CD4-positive, alpha-beta T cell (primary cell): ENCODE data around the gene PTPRK. TPM values are rescaled to one million over a fixed set of nuclear protein-coding genes. Genes with fewer than 3 reads are reported as not detected.

Source experiments
- ATAC-seq: fragments of 200-7000 bp; cut with Tn5 transposase; one replicate; pipeline ENCODE4 v1.10.0; 2022; ENCODE audit warnings: mild to moderate bottlenecking; ENCODE audit not compliant: poor library complexity
- CTCF ChIA-PET: fragments of 350-600 bp; sonication (Branson Sonifier 250); formaldehyde crosslinking; loops from one replicate; lab custom pipeline; 2021; ENCODE audit warnings: antibody characterized with exemption, inconsistent platforms; lab: Charles Lee
- POLR2A ChIA-PET: fragments of 350-600 bp; sonication (Branson Sonifier 250); formaldehyde crosslinking; loops from one replicate; lab custom pipeline; 2021; ENCODE audit warnings: antibody characterized with exemption, inconsistent platforms; lab: Charles Lee
- DNase-seq, 14 experiments: peaks; one replicate each; pipeline ENCODE4 v3.0.0-alpha.2; 2013 to 2020; ENCODE audit warnings: mixed read lengths in 2 of 14
- H3K27ac ChIP-seq, 2 donors: one replicate each; pipeline versions ENCODE4 v1.5.1 to v1.7.0; 2013; ENCODE audit warnings: low read length in 2 of 2, low read depth in 1 of 2, mild to moderate bottlenecking in 1 of 2
- H3K27me3 ChIP-seq, 2 experiments: 1 replicate in 1 of 2; 2 replicates in 1 of 2; pipeline versions ENCODE4 v1.6.1 to v1.7.0; 2013; ENCODE audit warnings: low read length in 2 of 2, control low read depth in 1 of 2, mild to moderate bottlenecking in 1 of 2, moderate library complexity in 1 of 2; ENCODE audit not compliant: insufficient read depth in 2 of 2, control insufficient read depth in 1 of 2
- H3K36me3 ChIP-seq: one replicate; pipeline ENCODE4 v1.6.1; 2013; ENCODE audit warnings: low read length, control low read depth; ENCODE audit not compliant: insufficient read depth
- H3K4me1 ChIP-seq: one replicate; pipeline ENCODE4 v1.6.1; 2013; ENCODE audit warnings: low read length, control low read depth; ENCODE audit not compliant: insufficient read depth
- H3K4me3 ChIP-seq: one replicate; pipeline ENCODE4 v1.5.1; 2013; ENCODE audit warnings: mild to moderate bottlenecking, low read length, moderate library complexity
- H3K9me3 ChIP-seq, 2 experiments: 1 replicate in 1 of 2; 2 replicates in 1 of 2; pipeline versions ENCODE4 v1.6.1 to v1.7.0; 2013; ENCODE audit warnings: low read length in 2 of 2, mild to moderate bottlenecking in 2 of 2, control low read depth in 1 of 2, moderate library complexity in 1 of 2; ENCODE audit not compliant: control insufficient read depth in 1 of 2, insufficient read depth in 1 of 2
- H3K27ac Mint-ChIP-seq: one replicate; pipeline ENCODE4 v1.8.0; 2020; ENCODE audit warnings: mixed read lengths
- H3K27me3 Mint-ChIP-seq: one replicate; pipeline ENCODE4 v1.8.0; 2021; ENCODE audit warnings: mixed read lengths
- H3K36me3 Mint-ChIP-seq: one replicate; pipeline ENCODE4 v1.8.0; 2021; ENCODE audit warnings: low read depth, mixed read lengths
- H3K4me1 Mint-ChIP-seq: one replicate; pipeline ENCODE4 v1.8.0; 2021; ENCODE audit warnings: low read depth, mixed read lengths
- H3K4me3 Mint-ChIP-seq: one replicate; pipeline ENCODE4 v1.8.0; 2020; ENCODE audit warnings: mild to moderate bottlenecking, mixed read lengths
- H3K9me3 Mint-ChIP-seq: one replicate; pipeline ENCODE4 v1.8.0; 2020; ENCODE audit warnings: mixed read lengths
- CTCF ChIP-seq: fragments of 200-600 bp; IDR thresholded peaks from one replicate; pipeline ENCODE4 v1.8.0; 2022; ENCODE audit warnings: antibody characterized with exemption, mild to moderate bottlenecking
- intact Hi-C, 2 experiments: fragments of 100-400 bp; cut with DNase I in 1 of 2; cut with micrococcal nuclease in 1 of 2; formaldehyde crosslinking; loops; one replicate each; pipeline versions ENCODE4 v1.15.1 to v1.9.0; 2023 to 2025; cut with DNase I, micrococcal nuclease
- total RNA-seq, 174 experiments: library from RNA in 2 of 174; stranded (reverse) in 2 of 174; gene quantifications; one replicate each; pipeline ENCODE4 v1.2.3 and lab custom pipeline; 2021 to 2026

The PTPRK gene
- total RNA-seq, 2 experiments from 2014 or later, result 8.4 to 10.3 TPM

GRCh38 chr6:128057541-128057940, 462.9 kb downstream of the PTPRK start:
- ATAC-seq (no peak), DNase-seq (no peak)
- Histone ChIP-seq H3K36me3 (no peaks in the 10 kb centered on the region), H3K27me3 (no peaks in the 10 kb centered on the region), H3K9me3 (no peaks in the 10 kb centered on the region), H3K27ac (no peak overlapping the region), H3K4me3 (no peak overlapping the region), H3K4me1 (no peaks in the 10 kb centered on the region)
- Mint-ChIP-seq H3K9me3 (no peaks in the 10 kb centered on the region), H3K4me1 (no peaks in the 10 kb centered on the region), H3K27ac (no peak overlapping the region), H3K27me3 (no peaks in the 10 kb centered on the region), H3K4me3 (no peak overlapping the region), H3K36me3 (no peaks in the 10 kb centered on the region)
- intact Hi-C loops, result no loop called here
- CTCF ChIA-PET, result no interaction called here
- POLR2A ChIA-PET, result no interaction called here
- no peak for TF ChIP-seq CTCF

GRCh38 chr6:128053109-128053508, 467.3 kb downstream of the PTPRK start:
- Histone ChIP-seq H3K27ac (no peak overlapping the region), H3K36me3 (no peaks in the 10 kb centered on the region), H3K4me1 (no peaks in the 10 kb centered on the region), H3K4me3 (no peak overlapping the region), H3K27me3 (no peaks in the 10 kb centered on the region), H3K9me3 (no peaks in the 10 kb centered on the region)
- no peak for ATAC-seq
- Mint-ChIP-seq H3K27ac (no peak overlapping the region), H3K9me3 (no peaks in the 10 kb centered on the region), H3K4me1 (no peaks in the 10 kb centered on the region), H3K4me3 (no peak overlapping the region), H3K27me3 (no peaks in the 10 kb centered on the region), H3K36me3 (no peaks in the 10 kb centered on the region)
- intact Hi-C loops, result no loop called here
- POLR2A ChIA-PET, result no interaction called here
- DNase-seq, result no peak
- no peak for TF ChIP-seq CTCF
- CTCF ChIA-PET, result interaction anchor here (0.5 kb wide), 1 partner anchor 234 kb away, joined by 4 read pairs; no protein-coding TSS in a partner anchor

- H3K27me3 ChIP-seq, result no peaks in the 10 kb centered on the region
- H3K4me3 Mint-ChIP-seq, result no peak overlapping the region
- no peaks in the 10 kb centered on the region for H3K36me3 Mint-ChIP-seq
- H3K27me3 Mint-ChIP-seq, result no peaks in the 10 kb centered on the region
- no peaks in the 10 kb centered on the region for H3K9me3 Mint-ChIP-seq
- intact Hi-C loops, result no loop called here
- H3K4me1 ChIP-seq, result no peaks in the 10 kb centered on the region
- no peak overlapping the region for H3K4me3 ChIP-seq
- H3K36me3 ChIP-seq, result no peaks in the 10 kb centered on the region
- H3K27ac ChIP-seq, result no peak overlapping the region
- POLR2A ChIA-PET, result no interaction called here
- CTCF ChIA-PET, result no interaction called here
- ATAC-seq (no peak), DNase-seq (no peak)
- H3K9me3 ChIP-seq, result no peaks in the 10 kb centered on the region
- TF ChIP-seq CTCF, result no peak
- no peak overlapping the region for H3K27ac Mint-ChIP-seq
- H3K4me1 Mint-ChIP-seq, result no peaks in the 10 kb centered on the region
Measured at GRCh38 chr6:128047989-128048388, 472.4 kb downstream of the PTPRK start.
